DND-41 (cell line): ENCODE results near the gene ZNF235.

Source experiments
- CTCF ChIP-seq: IDR thresholded peaks from 2 replicates; pipeline ENCODE4 v1.5.1; 2012; ENCODE audit warnings: borderline replicate concordance, low read length, moderate library complexity, mild to moderate bottlenecking; ENCODE audit not compliant: poor library complexity, severe bottlenecking; ENCODE audit errors: extremely low read depth
- EZH2 ChIP-seq: IDR thresholded peaks from 3 replicates; pipeline ENCODE4 v1.6.1; 2012; ENCODE audit warnings: borderline replicate concordance, low read depth, mild to moderate bottlenecking, moderate library complexity, low read length, inconsistent platforms; ENCODE audit not compliant: severe bottlenecking

DNA sequence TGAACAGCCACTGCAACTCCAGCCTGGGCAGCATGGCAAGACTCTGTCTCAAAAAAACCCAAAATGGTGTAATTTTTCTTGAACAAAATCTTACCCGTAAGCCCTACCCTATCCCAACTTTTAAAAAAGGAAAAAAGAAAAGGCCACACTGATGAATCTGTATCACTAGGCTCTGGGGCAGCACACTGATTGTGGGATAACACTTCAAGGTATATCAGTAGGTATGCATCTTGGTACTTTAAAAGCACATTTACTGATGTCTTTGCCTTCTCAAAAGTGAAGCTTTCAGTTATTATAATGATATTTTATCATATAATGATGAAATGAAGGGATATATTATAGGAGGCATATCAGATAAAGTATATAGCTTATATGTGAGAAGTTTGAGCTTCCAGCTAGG is 27.3 kb upstream of the ZNF235 start:
- TF ChIP-seq CTCF (no peak), EZH2 (no peak)
